B cell (primary cell): ENCODE measurements around the gene PTGDR2. TPM values are rescaled to one million over a fixed set of nuclear protein-coding genes. Genes with fewer than 3 reads are reported as not detected.

Source experiments
- ATAC-seq: fragments of 200-7000 bp; cut with Tn5 transposase; one replicate; pipeline ENCODE4 v1.10.0; 2021; ENCODE audit warnings: low read depth, mild to moderate bottlenecking, moderate number of reproducible peaks, moderate library complexity
- CTCF ChIA-PET: fragments of 350-600 bp; sonication (Branson Sonifier 250); formaldehyde crosslinking; loops from one replicate; lab custom pipeline; 2021; ENCODE audit warnings: antibody characterized with exemption, inconsistent platforms; lab: Charles Lee
- POLR2A ChIA-PET: fragments of 350-600 bp; sonication (Branson Sonifier 250); formaldehyde crosslinking; loops from one replicate; lab custom pipeline; 2021; ENCODE audit warnings: antibody characterized with exemption; lab: Charles Lee
- DNase-seq: peaks from one replicate; pipeline ENCODE4 v3.0.0; 2013
- H2AFZ ChIP-seq: 2 replicates; pipeline ENCODE4 v1.6.1; 2012; ENCODE audit warnings: mild to moderate bottlenecking, low read depth, low read length; ENCODE audit not compliant: insufficient read depth, poor library complexity, severe bottlenecking
- H3K27ac ChIP-seq, 2 donors: 1 replicate in 1 of 2; 2 replicates in 1 of 2; pipeline ENCODE4 v1.5.1; 2012 to 2013; ENCODE audit warnings: low read length in 2 of 2, mild to moderate bottlenecking in 2 of 2, moderate library complexity in 1 of 2
- H3K27me3 ChIP-seq, 4 experiments: fragments of 200-600 bp in 1 of 4; sonication (generic) in 1 of 4; replicated peaks in 1 of 4; 1 replicate in 2 of 4; 2 replicates in 2 of 4; pipeline versions ENCODE4 v1.6.1 to v1.7.0; 2013 to 2016; ENCODE audit warnings: low read length in 3 of 4, mild to moderate bottlenecking in 2 of 4, mixed read lengths in 1 of 4, moderate library complexity in 1 of 4; ENCODE audit not compliant: insufficient read depth in 4 of 4, control insufficient read depth in 3 of 4; ENCODE audit errors: control extremely low read depth in 1 of 4
- H3K36me3 ChIP-seq, 2 experiments: replicated peaks in 1 of 2; 1 replicate in 1 of 2; 2 replicates in 1 of 2; pipeline versions ENCODE4 v1.6.1 to v1.7.1; 2013; ENCODE audit warnings: low read length in 1 of 2; ENCODE audit not compliant: insufficient read depth in 2 of 2, control insufficient read depth in 1 of 2; ENCODE audit errors: control extremely low read depth in 1 of 2, extremely low read depth in 1 of 2
- H3K4me1 ChIP-seq, 2 donors: fragments of 200-600 bp in 1 of 2; sonication (generic) in 1 of 2; 1 replicate in 1 of 2; 2 replicates in 1 of 2; pipeline versions ENCODE4 v1.5.1 to v1.6.1; 2013 to 2017; ENCODE audit warnings: low read length in 2 of 2; ENCODE audit not compliant: control insufficient read depth in 2 of 2, insufficient read depth in 2 of 2
- H3K4me2 ChIP-seq: replicated peaks from 2 replicates; pipeline ENCODE3; 2012; ENCODE audit warnings: mild to moderate bottlenecking, low read depth, low read length; ENCODE audit not compliant: poor library complexity, severe bottlenecking
- H3K4me3 ChIP-seq, 5 experiments: fragments of 200-600 bp in 1 of 5; sonication (generic) in 1 of 5; 1 replicate in 3 of 5; 2 replicates in 2 of 5; pipeline versions ENCODE4 v1.5.1 to v1.7.0; 2011 to 2016; ENCODE audit warnings: low read length in 4 of 5, mild to moderate bottlenecking in 4 of 5, low read depth in 2 of 5, control low read depth in 1 of 5, moderate library complexity in 1 of 5; ENCODE audit not compliant: insufficient read depth in 1 of 5; ENCODE audit errors: control extremely low read depth in 1 of 5, extremely low read depth in 1 of 5
- H3K79me2 ChIP-seq: fragments of 200-600 bp; sonication (generic); one replicate; pipeline ENCODE4 v1.6.0; 2016; ENCODE audit warnings: low read length; ENCODE audit not compliant: control insufficient read depth, insufficient read depth
- H3K9ac ChIP-seq: fragments of 200-600 bp; sonication (generic); 2 replicates; pipeline ENCODE4 v1.6.1; 2017; ENCODE audit warnings: mild to moderate bottlenecking, low read length, moderate library complexity
- H3K9me3 ChIP-seq, 3 donors: one replicate each; pipeline versions ENCODE4 v1.6.1 to v1.7.1; 2013; ENCODE audit warnings: low read length in 2 of 3; ENCODE audit not compliant: control insufficient read depth in 2 of 3, insufficient read depth in 1 of 3; ENCODE audit errors: control extremely low read depth in 1 of 3
- H4K20me1 ChIP-seq: 2 replicates; pipeline ENCODE4 v1.6.0; 2012; ENCODE audit warnings: mild to moderate bottlenecking, low read length; ENCODE audit not compliant: insufficient read depth, control insufficient read depth, poor library complexity, severe bottlenecking
- H3K27ac Mint-ChIP-seq: one replicate; pipeline ENCODE4 v1.8.0; 2021; ENCODE audit warnings: mixed read lengths
- H3K27me3 Mint-ChIP-seq: one replicate; pipeline ENCODE4 v1.8.0; 2021; ENCODE audit warnings: mixed read lengths
- H3K4me1 Mint-ChIP-seq: one replicate; pipeline ENCODE4 v1.8.0; 2021; ENCODE audit warnings: mixed read lengths
- H3K4me3 Mint-ChIP-seq: one replicate; pipeline ENCODE4 v1.8.0; 2021; ENCODE audit warnings: mixed read lengths
- H3K9me3 Mint-ChIP-seq: one replicate; pipeline ENCODE4 v1.8.0; 2022; ENCODE audit warnings: mixed read lengths; ENCODE audit not compliant: insufficient read depth
- CTCF ChIP-seq: fragments of 200-600 bp; IDR thresholded peaks from one replicate; pipeline ENCODE4 v1.8.0; 2022; ENCODE audit warnings: antibody characterized with exemption, mild to moderate bottlenecking
- EZH2 ChIP-seq: IDR thresholded peaks from 2 replicates; pipeline ENCODE4 v1.6.1; 2012; ENCODE audit warnings: borderline replicate concordance, low read depth, mild to moderate bottlenecking, moderate library complexity, low read length; ENCODE audit not compliant: insufficient read depth, poor library complexity, severe bottlenecking
- WGBS: methylation state at CpG from one replicate; pipeline ENCODE4 v1.1.5; 2013; ENCODE audit warnings: missing lambda C conversion rate; ENCODE audit not compliant: insufficient coverage; 5-methylcytosine and 5-hydroxymethylcytosine counted together
- intact Hi-C: fragments of 100-400 bp; cut with micrococcal nuclease; formaldehyde crosslinking; loops from one replicate; pipeline ENCODE4 v1.10.0; 2022
- polyA plus RNA-seq: library from polyadenylated mRNA; depleted of rRNA; stranded (reverse); fragments of >200 nt; gene quantifications from 2 replicates; pipeline ENCODE4 v1.2.3, GENCODE V29; 2012
- total RNA-seq, 2 donors: library from RNA; stranded (reverse); fragments of 120-200 nt in 1 of 2; gene quantifications; 1 replicate in 1 of 2; 2 replicates in 1 of 2; pipeline versions ENCODE4 v1.2.3 to v1.2.4, GENCODE V29; 2013 to 2022

Gene PTGDR2
- total and polyA plus RNA-seq, 2 donors (not counting 1 experiment from before 2014, with no cell fraction given), result 0.03 TPM; not detected in 1

GRCh38 chr11:60879971-60880588, 24.3 kb upstream of the PTGDR2 start:
- Histone ChIP-seq H3K27ac (no peak overlapping the region), H3K4me1 (no peaks in the 10 kb centered on the region), H3K4me3 (no peak overlapping the region), H3K79me2 (no peaks in the 10 kb centered on the region), H3K4me2 (no peak overlapping the region), H2AFZ (no peak overlapping the region), H3K9me3 (no peaks in the 10 kb centered on the region), H3K36me3 (peaks cover 0 to 20% of the 10 kb centered on the region in 2 experiments), H3K9ac (no peak overlapping the region), H4K20me1 (no peaks in the 10 kb centered on the region), H3K27me3 (no peaks in the 10 kb centered on the region)
- Mint-ChIP-seq H3K27me3 (no peaks in the 10 kb centered on the region), H3K27ac (no peak overlapping the region), H3K9me3 (no peaks in the 10 kb centered on the region), H3K4me1 (no peaks in the 10 kb centered on the region), H3K4me3 (no peak overlapping the region)
- intact Hi-C loops, result no loop called here
- TF ChIP-seq EZH2 (no peak), CTCF (no peak)
- CTCF ChIA-PET, result interaction anchor here (2.0 kb wide), 1 partner anchor 19 kb away, joined by 5 read pairs; no protein-coding TSS in a partner anchor
- no peak for ATAC-seq
- WGBS, result 48% methylated on average over 2 of the region's 5 CpGs
- POLR2A ChIA-PET, result no interaction called here
- no peak for DNase-seq

- no CpG with 5 or more reads among the region's 1 CpG for WGBS
- no peak overlapping the region for H3K4me2 ChIP-seq
- no peak overlapping the region for H3K4me3 ChIP-seq
- H3K9ac ChIP-seq, result no peak overlapping the region
- Mint-ChIP-seq H3K4me1 (no peaks in the 10 kb centered on the region), H3K9me3 (no peaks in the 10 kb centered on the region), H3K4me3 (no peak overlapping the region), H3K27ac (no peak overlapping the region), H3K27me3 (no peaks in the 10 kb centered on the region)
- intact Hi-C loops, result no loop called here
- ChIA-PET CTCF (no interaction called here), POLR2A (no interaction called here)
- H3K9me3 ChIP-seq, result no peaks in the 10 kb centered on the region
- H3K79me2 ChIP-seq, result no peaks in the 10 kb centered on the region
- no peaks in the 10 kb centered on the region for H4K20me1 ChIP-seq
- H3K36me3 ChIP-seq, result peaks cover 0 to 20% of the 10 kb centered on the region in 2 experiments
- H3K4me1 ChIP-seq, result no peaks in the 10 kb centered on the region
- TF ChIP-seq CTCF, result no peak
- no peak for TF ChIP-seq EZH2
- H3K27ac ChIP-seq, result no peak overlapping the region
- DNase-seq (no peak), ATAC-seq (no peak)
- H3K27me3 ChIP-seq, result no peaks in the 10 kb centered on the region
- H2AFZ ChIP-seq, result no peak overlapping the region
Observed at GRCh38 chr11:60879104-60879503, 23.4 kb upstream of the PTGDR2 start.
